GM12865 (cell line): ENCODE results near the gene AGBL4.

Experiments
- DNase-seq: peaks from one replicate; pipeline ENCODE4 v3.0.0; 2010; ENCODE audit warnings: low read depth
- H3K4me3 ChIP-seq: 2 replicates; pipeline ENCODE4 v1.5.1; 2011; ENCODE audit warnings: mild to moderate bottlenecking, low read depth, low read length, control low read depth
- CTCF ChIP-seq: IDR thresholded peaks from 2 replicates; pipeline ENCODE4 v1.5.1; 2011; ENCODE audit warnings: low read length, control low read depth, low read depth, inconsistent platforms; ENCODE audit not compliant: insufficient read depth; ENCODE audit errors: missing control alignments

The AGBL4 gene

GRCh38 chr1:48946070-48946469, 1077.7 kb downstream of the AGBL4 start:
- H3K4me3 ChIP-seq = no peak overlapping the region
- no peak for TF ChIP-seq CTCF
- DNase-seq = no peak

GRCh38 chr1:48944811-48945210, 1078.9 kb downstream of the AGBL4 start:
- DNase-seq = no peak
- TF ChIP-seq CTCF = no peak
- no peak overlapping the region for H3K4me3 ChIP-seq

- TF ChIP-seq CTCF = no peak
- DNase-seq = no peak
Measured at GRCh38 chr1:48943826-48944225, 1079.9 kb downstream of the AGBL4 start.

GRCh38 chr1:48943393-48943792, 1080.4 kb downstream of the AGBL4 start:
- no peak for TF ChIP-seq CTCF
- no peak for DNase-seq
- H3K4me3 ChIP-seq = no peak overlapping the region

More at GRCh38 chr1:48943826-48944225, 1079.9 kb downstream of the AGBL4 start:
- H3K4me3 ChIP-seq = no peak overlapping the region

- no peak for TF ChIP-seq CTCF
- no peak overlapping the region for H3K4me3 ChIP-seq
- DNase-seq = no peak
Measured at GRCh38 chr1:48940962-48941732, 1082.6 kb downstream of the AGBL4 start.

GRCh38 chr1:48940354-48940753, 1083.4 kb downstream of the AGBL4 start:
- H3K4me3 ChIP-seq = no peak overlapping the region
- no peak for DNase-seq
- TF ChIP-seq CTCF = no peak

GRCh38 chr1:48939828-48940227, 1083.9 kb downstream of the AGBL4 start:
- TF ChIP-seq CTCF = no peak
- no peak overlapping the region for H3K4me3 ChIP-seq
- no peak for DNase-seq
